ENCODE results near the gene CALY.

CALY gene

GRCh38 chr10:133342942-133343341, 6.2 kb upstream of the CALY start:
- Histone ChIP-seq H3K4me3 (no peak overlapping the region), H3K9me3 (no peaks in the 10 kb centered on the region), H3K27me3 (peaks cover 0 to 91% of the 10 kb centered on the region in 2 donors), H3K4me1 (no peaks in the 10 kb centered on the region), H3K36me3 (no peaks in the 10 kb centered on the region), H3K27ac (no peak overlapping the region)
- TF ChIP-seq CTCF (IDR thresholded peaks at IDR 0.05), result no peak
- DNase-seq, result no peak
- intact Hi-C loops (cut with DNase I; ENCODE audit: low total_unique reads), result no loop called here

- Histone ChIP-seq H3K4me1 (peaks cover 0 to 1% (median under 1%) of the 10 kb centered on the region in 4 donors), H3K9me3 (no peaks in the 10 kb centered on the region), H3K4me3 (no peak overlapping the region), H3K27ac (no peak overlapping the region), H3K36me3 (no peaks in the 10 kb centered on the region), H3K27me3 (peaks cover 0 to 91% of the 10 kb centered on the region in 2 donors)
- DNase-seq, result no peak
- TF ChIP-seq CTCF (IDR thresholded peaks at IDR 0.05), result no peak
- intact Hi-C loops (cut with DNase I; ENCODE audit: low total_unique reads), result no loop called here
These were observed 5.3 kb upstream of the CALY start for GRCh38 chr10:133341983-133342382.

GRCh38 chr10:133339708-133340380, 3.1 kb upstream of the CALY start:
- Histone ChIP-seq H3K36me3 (no peaks in the 10 kb centered on the region), H3K4me3 (no peak overlapping the region), H3K27me3 (peaks cover 9 to 92% of the 10 kb centered on the region in 2 donors), H3K4me1 (peaks cover 0 to 22% (median 21%) of the 10 kb centered on the region in 4 donors), H3K9me3 (no peaks in the 10 kb centered on the region), H3K27ac (no peak overlapping the region)
- TF ChIP-seq CTCF (IDR thresholded peaks at IDR 0.05), result no peak
- intact Hi-C loops (cut with DNase I; ENCODE audit: low total_unique reads), result no loop called here
- no peak for DNase-seq

DNA sequence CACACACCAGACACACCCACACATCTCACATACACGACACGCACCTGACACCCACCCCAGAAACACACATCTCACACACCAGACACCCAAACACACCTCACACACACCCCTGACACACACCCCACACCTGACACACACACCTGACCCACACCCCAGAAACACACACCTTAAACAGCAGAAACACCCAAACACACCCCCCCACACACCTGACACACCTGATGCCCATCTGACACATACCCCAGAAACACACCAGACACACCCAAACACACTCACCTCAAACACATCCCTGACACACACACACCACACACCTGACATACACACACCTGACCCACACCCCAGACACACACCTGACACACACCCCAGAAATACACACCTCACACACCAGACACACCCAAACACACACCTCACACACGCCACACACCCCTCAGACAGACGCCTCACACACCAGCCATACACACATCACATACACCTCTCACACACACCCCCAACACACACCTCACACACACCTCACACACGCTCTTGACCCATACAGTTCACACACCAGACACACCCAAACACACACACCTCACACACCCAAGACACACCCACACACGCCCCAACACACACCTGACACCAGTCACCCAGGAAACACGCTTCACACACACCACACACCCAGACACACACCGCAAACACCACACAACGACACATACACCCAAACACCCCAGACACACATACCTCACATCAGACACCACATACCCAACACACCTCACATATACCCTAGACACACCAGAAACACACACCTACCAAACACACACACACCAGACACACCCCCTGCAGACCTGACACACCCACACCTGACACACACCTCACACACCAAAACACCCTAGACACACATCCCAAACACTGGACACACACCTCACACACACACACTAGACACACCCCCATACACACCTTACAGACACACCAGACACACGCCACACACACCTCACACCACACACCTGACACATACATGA, 1.7 kb upstream of the CALY start:
- intact Hi-C loops (cut with DNase I; ENCODE audit: low total_unique reads), result no loop called here
- no peak for TF ChIP-seq CTCF (IDR thresholded peaks at IDR 0.05)
- Histone ChIP-seq H3K27ac (no peak overlapping the region), H3K27me3 (peaks cover 9 to 87% of the 10 kb centered on the region in 2 donors), H3K9me3 (no peaks in the 10 kb centered on the region), H3K36me3 (no peaks in the 10 kb centered on the region), H3K4me3 (no peak overlapping the region), H3K4me1 (peaks cover 0 to 25% (median 23%) of the 10 kb centered on the region in 4 donors)
- DNase-seq, result no peak

GRCh38 chr10:133337370-133337725, 652 bp upstream of the CALY start:
- Histone ChIP-seq H3K27ac (no peak overlapping the region), H3K4me1 (peaks cover 0 to 25% (median 23%) of the 10 kb centered on the region in 4 donors), H3K9me3 (no peaks in the 10 kb centered on the region), H3K36me3 (no peaks in the 10 kb centered on the region), H3K4me3 (no peak overlapping the region), H3K27me3 (peaks cover 13 to 87% of the 10 kb centered on the region in 2 donors)
- no peak for TF ChIP-seq CTCF (IDR thresholded peaks at IDR 0.05)
- intact Hi-C loops (cut with DNase I; ENCODE audit: low total_unique reads), result no loop called here
- DNase-seq, result no peak
